Endothelial cell of umbilical vein (primary cell): ENCODE measurements around the gene INPP5E.

Experiments
- POLR2A ChIP-seq: IDR thresholded peaks from 2 replicates; pipeline ENCODE4 v1.6.1; 2012; ENCODE audit warnings: low read depth, mild to moderate bottlenecking, control low read depth, low read length
- POLR2AphosphoS5 ChIP-seq: IDR thresholded peaks from 2 replicates; pipeline ENCODE4 v1.6.1; 2012; ENCODE audit warnings: low read depth, mild to moderate bottlenecking, control low read depth, low read length, moderate library complexity; ENCODE audit not compliant: insufficient read depth
- TF ChIP-seq, protein P1 (sequence below), 2 donors: IDR thresholded peaks; 1 replicate in 1 of 2; 2 replicates in 1 of 2; pipeline ENCODE4 v1.5.1; 2011; ENCODE audit warnings: low read length in 2 of 2, mild to moderate bottlenecking in 2 of 2, moderate library complexity in 2 of 2, control low read depth in 1 of 2, inconsistent platforms in 1 of 2, low read depth in 1 of 2; ENCODE audit not compliant: insufficient read depth in 1 of 2; ENCODE audit errors: extremely low read depth in 1 of 2

DNA sequence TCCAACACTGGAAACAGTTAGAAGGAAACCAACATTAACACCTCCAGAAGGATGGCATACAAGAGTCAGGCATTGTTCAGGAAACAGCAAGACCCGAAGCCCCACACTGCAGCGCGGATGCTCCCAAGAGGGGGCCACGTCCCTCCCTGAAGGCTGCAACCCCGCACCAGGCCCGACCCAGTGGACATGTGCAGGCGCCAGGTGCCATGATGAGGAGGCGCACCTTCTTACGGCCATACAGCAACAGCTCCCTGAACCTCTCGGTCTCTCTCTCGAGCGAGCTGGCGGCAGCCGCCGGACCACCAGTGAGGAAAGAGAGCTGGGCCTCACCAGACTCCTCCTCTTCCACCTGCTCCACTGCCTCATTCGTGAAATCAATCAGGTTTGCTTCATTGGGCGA is 23.0 kb upstream of the INPP5E start:
- TF ChIP-seq POLR2AphosphoS5 = no peak
- TF ChIP-seq, protein P1, sequence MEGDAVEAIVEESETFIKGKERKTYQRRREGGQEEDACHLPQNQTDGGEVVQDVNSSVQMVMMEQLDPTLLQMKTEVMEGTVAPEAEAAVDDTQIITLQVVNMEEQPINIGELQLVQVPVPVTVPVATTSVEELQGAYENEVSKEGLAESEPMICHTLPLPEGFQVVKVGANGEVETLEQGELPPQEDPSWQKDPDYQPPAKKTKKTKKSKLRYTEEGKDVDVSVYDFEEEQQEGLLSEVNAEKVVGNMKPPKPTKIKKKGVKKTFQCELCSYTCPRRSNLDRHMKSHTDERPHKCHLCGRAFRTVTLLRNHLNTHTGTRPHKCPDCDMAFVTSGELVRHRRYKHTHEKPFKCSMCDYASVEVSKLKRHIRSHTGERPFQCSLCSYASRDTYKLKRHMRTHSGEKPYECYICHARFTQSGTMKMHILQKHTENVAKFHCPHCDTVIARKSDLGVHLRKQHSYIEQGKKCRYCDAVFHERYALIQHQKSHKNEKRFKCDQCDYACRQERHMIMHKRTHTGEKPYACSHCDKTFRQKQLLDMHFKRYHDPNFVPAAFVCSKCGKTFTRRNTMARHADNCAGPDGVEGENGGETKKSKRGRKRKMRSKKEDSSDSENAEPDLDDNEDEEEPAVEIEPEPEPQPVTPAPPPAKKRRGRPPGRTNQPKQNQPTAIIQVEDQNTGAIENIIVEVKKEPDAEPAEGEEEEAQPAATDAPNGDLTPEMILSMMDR (IDR thresholded peaks at IDR 0.05; ENCODE audit: extremely low read depth in 1 of 2, insufficient read depth in 1 of 2, low read depth in 1 of 2, low read length in 2 of 2) = no peak
- no peak for TF ChIP-seq POLR2A
